ENCODE results near the gene STAC2.

GRCh38 chr17:39192901-39193300, 32.8 kb downstream of the STAC2 start:
- no peak for TF ChIP-seq CTCF (IDR thresholded peaks at IDR 0.05; ENCODE audit: low read length)
- no peak for TF ChIP-seq EZH2 (optimal IDR thresholded peaks at IDR 0.05; ENCODE audit: low read depth, low read length)

All from MM.1S (cell line).